HCT116 (cell line): ENCODE data around the gene PRSS21.
A peak's percentile ranks its signal among the peaks of the same experiment; 100 is the strongest.

ENCODE experiments used
- CTCF ChIP-seq, 3 experiments: fragments of 200-600 bp in 1 of 3; sonication (generic) in 1 of 3; IDR thresholded peaks in 2 of 3; conservative IDR thresholded peaks in 1 of 3; 2 replicates each; pipeline ENCODE4 v1.5.1; 2012 to 2017; ENCODE audit warnings: low read depth in 2 of 3, low read length in 2 of 3, antibody characterized with exemption in 1 of 3, borderline replicate concordance in 1 of 3, control low read depth in 1 of 3, mild to moderate bottlenecking in 1 of 3, mixed read lengths in 1 of 3, mixed run types in 1 of 3, moderate library complexity in 1 of 3; ENCODE audit not compliant: insufficient read depth in 1 of 3
- EGR1 ChIP-seq: IDR thresholded peaks from 2 replicates; pipeline ENCODE4 v1.6.1; 2012; ENCODE audit warnings: low read depth
- ELF1 ChIP-seq: IDR thresholded peaks from 2 replicates; pipeline ENCODE4 v1.6.1; 2012; ENCODE audit warnings: low read depth, borderline replicate concordance
- JUND ChIP-seq: IDR thresholded peaks from 2 replicates; pipeline ENCODE4 v1.6.1; 2012
- POLR2AphosphoS5 ChIP-seq: IDR thresholded peaks from 2 replicates; pipeline ENCODE4 v1.6.1; 2011; ENCODE audit warnings: mild to moderate bottlenecking, low read depth, low read length, moderate library complexity
- REST ChIP-seq: IDR thresholded peaks from 2 replicates; pipeline ENCODE4 v1.6.1; 2012; ENCODE audit warnings: low read depth
- SP1 ChIP-seq: IDR thresholded peaks from 2 replicates; pipeline ENCODE4 v1.6.1; 2012; ENCODE audit warnings: low read depth
- TCF7L2 ChIP-seq: IDR thresholded peaks from 2 replicates; pipeline ENCODE4 v1.7.0; 2011; ENCODE audit warnings: borderline replicate concordance, inconsistent platforms; ENCODE audit not compliant: insufficient read depth, insufficient read length; ENCODE audit errors: extremely low read depth

GRCh38 chr16:2858245-2859025 lies 41.4 kb downstream of the PRSS21 start:
- TF ChIP-seq EGR1 (no peak), TCF7L2 (no peak), CTCF (IDR thresholded peaks at IDR 0.05 in 2 of 3, conservative IDR thresholded peaks at IDR 0.05 in 1 of 3; ENCODE audit: borderline replicate concordance in 1 of 3, insufficient read depth in 1 of 3, low read depth in 2 of 3, low read length in 2 of 3) (no peak; a peak in 3 of 6 replicates), REST (no peak), ELF1 (no peak), POLR2AphosphoS5 (peak; percentile 70), JUND (no peak; the same call in 1 of the 2 replicates), SP1 (peak; percentile 80)
